AG10803 (cell line): ENCODE results near the gene PCDHB14.
"Not testable (repeated sequence)": the region's sequence is repeated elsewhere in the genome, so short reads cannot be mapped to it uniquely, and the experiment has no call there.

Source experiments
- DNase-seq: peaks from one replicate; pipeline ENCODE4 v3.0.0; 2010; ENCODE audit warnings: low read depth
- H3K4me3 ChIP-seq: 2 replicates; pipeline ENCODE4 v1.5.1; 2011; ENCODE audit warnings: mild to moderate bottlenecking, low read length, control low read depth
- CTCF ChIP-seq: conservative IDR thresholded peaks from 2 replicates; pipeline ENCODE4 v1.5.1; 2011; ENCODE audit warnings: mild to moderate bottlenecking, low read length, control low read depth, inconsistent platforms

Gene PCDHB14

GRCh38 chr5:141236516-141237313 lies 13.6 kb downstream of the PCDHB14 start:
- no peak for TF ChIP-seq CTCF
- no peak for DNase-seq
- H3K4me3 ChIP-seq: no peak overlapping the region

GRCh38 chr5:141241496-141241895 lies 18.4 kb downstream of the PCDHB14 start:
- no peak for TF ChIP-seq CTCF
- H3K4me3 ChIP-seq: no peak overlapping the region
- no peak for DNase-seq

GRCh38 chr5:141245250-141245717 lies 22.1 kb downstream of the PCDHB14 start, which contains the start of gene PCDHB15:
PCDHB15 (plus strand) TSS chr5:141245395; CDS start chr5:141245579, 184 bp downstream.
- no peak; the same call in 1 of the 2 replicates for TF ChIP-seq CTCF
- no peak within 1 kb of the TSS for H3K4me3 ChIP-seq
- no peak for DNase-seq

GRCh38 chr5:141246971-141247370 lies 23.8 kb downstream of the PCDHB14 start:
- not testable (repeated sequence) for DNase-seq, H3K4me3 ChIP-seq

GRCh38 chr5:141247434-141247833 lies 24.3 kb downstream of the PCDHB14 start:
- DNase-seq, H3K4me3 ChIP-seq: not testable (repeated sequence)

- no peak for DNase-seq
- TF ChIP-seq CTCF: no peak
- no peak overlapping the region for H3K4me3 ChIP-seq
These were observed 27.4 kb downstream of the PCDHB14 start for GRCh38 chr5:141250576-141250975.

GRCh38 chr5:141258464-141258863 lies 35.3 kb downstream of the PCDHB14 start:
- TF ChIP-seq CTCF: no peak
- no peak overlapping the region for H3K4me3 ChIP-seq
- no peak for DNase-seq

- DNase-seq: no peak
These were observed 35.8 kb downstream of the PCDHB14 start for GRCh38 chr5:141258948-141259347.

More at GRCh38 chr5:141258948-141259347, 35.8 kb downstream of the PCDHB14 start:
- no peak for TF ChIP-seq CTCF
- H3K4me3 ChIP-seq: no peak overlapping the region
